Adrenal gland (tissue), 12 donors: ENCODE data around the gene PPP2R5E. TPM values are rescaled to one million over a fixed set of nuclear protein-coding genes. Genes with fewer than 3 reads are reported as not detected.

ENCODE experiments used
- DNase-seq, 7 donors: peaks; one replicate each; pipeline ENCODE4 v3.0.0-alpha.2; 2019 to 2020
- H3K27ac ChIP-seq, 5 donors: fragments of 200-600 bp; sonication (generic) in 4 of 5; 1 replicate in 3 of 5; 2 replicates in 2 of 5; pipeline versions ENCODE4 v1.5.1 to v1.8.0; 2016 to 2020; ENCODE audit warnings: mild to moderate bottlenecking in 1 of 5
- H3K27me3 ChIP-seq: fragments of 200-600 bp; 2 replicates; pipeline ENCODE4 v1.8.0; 2021
- H3K36me3 ChIP-seq, 2 donors: fragments of 200-600 bp; replicated peaks in 1 of 2; 1 replicate in 1 of 2; 2 replicates in 1 of 2; pipeline versions ENCODE4 v1.5.1 to v1.8.0; 2018 to 2022
- H3K4me1 ChIP-seq, 2 donors: fragments of 200-600 bp; replicated peaks in 1 of 2; 1 replicate in 1 of 2; 2 replicates in 1 of 2; pipeline versions ENCODE4 v1.5.1 to v1.8.0; 2018 to 2021
- H3K4me3 ChIP-seq, 4 donors: fragments of 200-600 bp; sonication (generic) in 3 of 4; one replicate each; pipeline ENCODE4 v1.5.1; 2016 to 2018
- H3K9me3 ChIP-seq, 3 donors: fragments of 200-600 bp; sonication (generic) in 1 of 3; replicated peaks in 1 of 3; 1 replicate in 2 of 3; 2 replicates in 1 of 3; pipeline versions ENCODE4 v1.5.1 to v1.8.0; 2016 to 2021
- POLR2A ChIP-seq, 2 donors: fragments of 450-650 bp; IDR thresholded peaks; one replicate each; pipeline ENCODE4 v1.6.1; 2017; ENCODE audit warnings: antibody characterized with exemption in 2 of 2, mild to moderate bottlenecking in 2 of 2, moderate library complexity in 1 of 2
- WGBS, 4 donors: extraction: QIAGEN DNeasy Blood & Tissue Kit in 2 of 4; methylation state at CpG; one replicate each; pipeline versions ENCODE4 v1.1.5 to v1.1.7; 2013 to 2017; 5-methylcytosine and 5-hydroxymethylcytosine counted together
- intact Hi-C, 2 donors: fragments of 100-400 bp; cut with DNase I; formaldehyde crosslinking; loops; one replicate each; pipeline versions ENCODE4 v1.14.1 to v1.15.0; 2022 to 2023
- polyA plus RNA-seq, 3 donors: library from polyadenylated mRNA; stranded (reverse); fragments of 200-250 nt in 2 of 3; fragments of 350-450 nt in 1 of 3; fragmentation: Illumina TruSeq in 1 of 3; extraction: RNeasy Lipid Tissue Mini Kit (QIAGEN cat#74804) in 1 of 3; gene quantifications; one replicate each; pipeline ENCODE4 v1.2.3, GENCODE V29; 2013 to 2014
- total RNA-seq, 9 donors: library from RNA; depleted of rRNA in 4 of 9; stranded (reverse); fragments of >200 nt in 4 of 9; fragments of 120-200 nt in 1 of 9; fragmentation: NEBNext Ultra II Directional in 1 of 9; extraction: Animal tissue kit (Norgen Biotek cat#: 25700) in 1 of 9; gene quantifications; one replicate each; pipeline versions ENCODE4 v1.1.0 to v1.2.4, GENCODE V29; 2013 to 2023
- TF ChIP-seq, protein P1 (sequence below), 6 experiments: fragments of 450-650 bp in 4 of 6; fragments of 200-600 bp in 2 of 6; sonication (generic) in 1 of 6; IDR thresholded peaks; 1 replicate in 5 of 6; 2 replicates in 1 of 6; pipeline versions ENCODE4 v1.5.1 to v1.8.0; 2016 to 2021; ENCODE audit warnings: antibody characterized with exemption in 6 of 6, mild to moderate bottlenecking in 2 of 6, moderate library complexity in 1 of 6
- donor health status: healthy with polysubstance abuse.
- donor health status: Bipolar disorder and iron deficiency.
- donor health status: DM: yes; HTN: yes; CAD: no.
- donor health status: DM: no; HTN: no; CAD: no.
- donor health status: DM: no; HTN: no; CAD: no.
- donor health status: DM: yes; HTN: yes; CAD: no.

Gene PPP2R5E
- total and polyA plus RNA-seq, 12 donors = 5.7 to 46.5 (median 23.9) TPM

DNA sequence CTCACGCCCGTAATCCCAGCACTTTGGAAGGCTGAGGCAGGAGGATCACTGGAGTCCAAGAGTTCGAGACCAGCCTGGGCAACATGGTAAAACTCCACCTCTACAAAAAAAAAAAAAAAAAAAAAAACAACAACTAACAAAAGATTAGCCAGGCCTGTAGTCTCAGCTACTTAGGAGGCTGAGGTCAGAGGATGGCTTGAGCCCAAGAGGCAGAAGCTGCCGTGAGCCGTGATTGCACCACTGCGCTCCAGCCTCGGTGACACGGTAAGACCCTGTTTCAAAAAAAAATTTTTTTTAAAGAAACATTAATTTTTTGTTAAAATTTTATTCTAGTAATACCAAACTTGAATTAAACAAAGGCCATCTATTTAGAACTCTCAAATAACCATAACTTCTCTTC lies 77.8 kb downstream of the PPP2R5E start:
- 93 to 97% (median 94%) methylated on average over 8 of the region's 8 CpGs for WGBS, 4 donors

GRCh38 chr14:63460680-63461369 lies 82.4 kb downstream of the PPP2R5E start:
- no peak for DNase-seq
- Histone ChIP-seq H3K27ac (no peak overlapping the region), H3K4me3 (no peak overlapping the region), H3K27me3 (no peaks in the 10 kb centered on the region), H3K36me3 (no peaks in the 10 kb centered on the region), H3K9me3 (no peaks in the 10 kb centered on the region), H3K4me1 (peaks cover 9 to 36% of the 10 kb centered on the region in 2 donors)
- WGBS, 4 donors = 57 to 82% (median 74%) methylated on average over 4 of the region's 4 CpGs
- intact Hi-C loops = no loop called here
- TF ChIP-seq, protein P1, sequence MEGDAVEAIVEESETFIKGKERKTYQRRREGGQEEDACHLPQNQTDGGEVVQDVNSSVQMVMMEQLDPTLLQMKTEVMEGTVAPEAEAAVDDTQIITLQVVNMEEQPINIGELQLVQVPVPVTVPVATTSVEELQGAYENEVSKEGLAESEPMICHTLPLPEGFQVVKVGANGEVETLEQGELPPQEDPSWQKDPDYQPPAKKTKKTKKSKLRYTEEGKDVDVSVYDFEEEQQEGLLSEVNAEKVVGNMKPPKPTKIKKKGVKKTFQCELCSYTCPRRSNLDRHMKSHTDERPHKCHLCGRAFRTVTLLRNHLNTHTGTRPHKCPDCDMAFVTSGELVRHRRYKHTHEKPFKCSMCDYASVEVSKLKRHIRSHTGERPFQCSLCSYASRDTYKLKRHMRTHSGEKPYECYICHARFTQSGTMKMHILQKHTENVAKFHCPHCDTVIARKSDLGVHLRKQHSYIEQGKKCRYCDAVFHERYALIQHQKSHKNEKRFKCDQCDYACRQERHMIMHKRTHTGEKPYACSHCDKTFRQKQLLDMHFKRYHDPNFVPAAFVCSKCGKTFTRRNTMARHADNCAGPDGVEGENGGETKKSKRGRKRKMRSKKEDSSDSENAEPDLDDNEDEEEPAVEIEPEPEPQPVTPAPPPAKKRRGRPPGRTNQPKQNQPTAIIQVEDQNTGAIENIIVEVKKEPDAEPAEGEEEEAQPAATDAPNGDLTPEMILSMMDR (IDR thresholded peaks at IDR 0.05) = no peak
- TF ChIP-seq POLR2A (IDR thresholded peaks at IDR 0.05) = no peak

More for the DNA sequence above, 77.8 kb downstream of the PPP2R5E start:
- no peaks in the 10 kb centered on the region for H3K27me3 ChIP-seq
- no peaks in the 10 kb centered on the region for H3K9me3 ChIP-seq
- DNase-seq = no peak
- H3K27ac ChIP-seq = no peak overlapping the region
- no peaks in the 10 kb centered on the region for H3K36me3 ChIP-seq
- TF ChIP-seq, protein P1 (IDR thresholded peaks at IDR 0.05) = no peak
- no peak for TF ChIP-seq POLR2A (IDR thresholded peaks at IDR 0.05)
- no peak overlapping the region for H3K4me3 ChIP-seq
- peaks cover under 1 to 18% of the 10 kb centered on the region in 2 donors for H3K4me1 ChIP-seq
- intact Hi-C loops = no loop called here

GRCh38 chr14:63459738-63460137 lies 83.4 kb downstream of the PPP2R5E start:
- Histone ChIP-seq H3K9me3 (no peaks in the 10 kb centered on the region), H3K4me3 (no peak overlapping the region), H3K36me3 (no peaks in the 10 kb centered on the region), H3K27me3 (no peaks in the 10 kb centered on the region), H3K27ac (no peak overlapping the region), H3K4me1 (peaks cover 9 to 36% of the 10 kb centered on the region in 2 donors)
- intact Hi-C loops = no loop called here
- no peak for DNase-seq
- WGBS, 4 donors = 42 to 53% (median 47%) methylated on average over 6 of the region's 6 CpGs
- TF ChIP-seq, protein P1 (IDR thresholded peaks at IDR 0.05) = no peak
- TF ChIP-seq POLR2A (IDR thresholded peaks at IDR 0.05) = no peak

- TF ChIP-seq, protein P1 (IDR thresholded peaks at IDR 0.05) = peak in 2 of 6 experiments; percentile 8 to 43
- no peak for TF ChIP-seq POLR2A (IDR thresholded peaks at IDR 0.05)
- H3K27me3 ChIP-seq = no peaks in the 10 kb centered on the region
- H3K4me3 ChIP-seq = no peak overlapping the region
- 38 to 52% (median 40%) methylated on average over 4 of the region's 4 CpGs for WGBS, 4 donors
- intact Hi-C loops = no loop called here
- no peak overlapping the region for H3K27ac ChIP-seq
- no peaks in the 10 kb centered on the region for H3K9me3 ChIP-seq
- H3K36me3 ChIP-seq = no peaks in the 10 kb centered on the region
- peak; percentile 38 to 77 (median 54) for DNase-seq
- H3K4me1 ChIP-seq = peaks cover 9 to 36% of the 10 kb centered on the region in 2 donors
These were observed 85.7 kb downstream of the PPP2R5E start for GRCh38 chr14:63457498-63457897.
